Heart left ventricle (tissue), 16 donors: ENCODE results near the gene LRRC36. TPM values are rescaled to one million over a fixed set of nuclear protein-coding genes. Genes with fewer than 3 reads are reported as not detected.

Source experiments
- ATAC-seq, 4 donors: fragments of 200-7000 bp; cut with Tn5 transposase; one replicate each; pipeline ENCODE4 v1.9.1; 2020 to 2022; ENCODE audit warnings: moderate library complexity in 4 of 4, mild to moderate bottlenecking in 3 of 4, moderate number of reproducible peaks in 1 of 4
- DNase-seq, 5 donors: peaks; one replicate each; pipeline ENCODE4 v3.0.0-alpha.2; 2020
- H3K27ac ChIP-seq, 12 donors: fragments of 200-600 bp; sonication (generic) in 4 of 12; one replicate each; pipeline versions ENCODE4 v1.5.0 to v1.8.0; 2016 to 2022; ENCODE audit warnings: mild to moderate bottlenecking in 2 of 12
- H3K27me3 ChIP-seq, 9 donors: fragments of 200-600 bp; sonication (generic) in 2 of 9; one replicate each; pipeline versions ENCODE4 v1.5.1 to v1.8.0; 2016 to 2022; ENCODE audit warnings: mild to moderate bottlenecking in 3 of 9
- H3K36me3 ChIP-seq, 9 donors: fragments of 200-600 bp; sonication (generic) in 2 of 9; one replicate each; pipeline versions ENCODE4 v1.5.0 to v1.8.0; 2018 to 2022; ENCODE audit warnings: mild to moderate bottlenecking in 2 of 9
- H3K4me1 ChIP-seq, 12 donors: fragments of 200-600 bp; sonication (generic) in 4 of 12; one replicate each; pipeline versions ENCODE4 v1.5.0 to v1.8.0; 2016 to 2022; ENCODE audit warnings: mild to moderate bottlenecking in 3 of 12
- H3K4me3 ChIP-seq, 12 donors: fragments of 200-600 bp; sonication (generic) in 4 of 12; one replicate each; pipeline versions ENCODE4 v1.5.0 to v1.8.0; 2017 to 2022; ENCODE audit warnings: mild to moderate bottlenecking in 9 of 12, moderate library complexity in 4 of 12
- H3K9me3 ChIP-seq, 12 donors: fragments of 200-600 bp; sonication (generic) in 4 of 12; one replicate each; pipeline versions ENCODE4 v1.5.0 to v1.8.0; 2016 to 2022; ENCODE audit warnings: mild to moderate bottlenecking in 1 of 12
- CTCF ChIP-seq, 12 donors: fragments of 200-600 bp; sonication (generic) in 4 of 12; IDR thresholded peaks; one replicate each; pipeline versions ENCODE4 v1.5.0 to v1.8.0; 2018 to 2022; ENCODE audit warnings: antibody characterized with exemption in 12 of 12, mild to moderate bottlenecking in 5 of 12
- POLR2A ChIP-seq, 2 donors: fragments of 450-650 bp; IDR thresholded peaks; one replicate each; pipeline ENCODE4 v1.6.1; 2017; ENCODE audit warnings: antibody characterized with exemption in 2 of 2, mild to moderate bottlenecking in 2 of 2, moderate library complexity in 2 of 2
- WGBS, 4 donors: extraction: QIAGEN DNeasy Blood & Tissue Kit in 2 of 4; methylation state at CpG; one replicate each; pipeline versions ENCODE4 v1.1.5 to v1.1.7; 2013 to 2018; 5-methylcytosine and 5-hydroxymethylcytosine counted together
- intact Hi-C, 10 donors: fragments of 100-400 bp; cut with DNase I; formaldehyde crosslinking; loops; one replicate each; pipeline versions ENCODE4 v1.11.1 to v1.14.2; 2022
- polyA plus RNA-seq, 2 donors: library from polyadenylated mRNA; stranded (reverse); fragments of 200-250 nt; gene quantifications; one replicate each; pipeline ENCODE4 v1.2.3, GENCODE V29; 2013
- total RNA-seq, 9 donors: library from RNA; depleted of rRNA in 2 of 9; stranded (reverse); fragments of >200 nt in 2 of 9; fragmentation: NEBNext Ultra II Directional in 3 of 9; extraction: Animal tissue kit (Norgen Biotek cat#: 25700) in 3 of 9; gene quantifications; one replicate each; pipeline versions ENCODE4 v1.1.0 to v1.2.4, GENCODE V29; 2016 to 2023
- donor health status: ischemic (EF 13 %, LVEDD 7.1; RV severe dilation, severe dysfunction).
- donor health status: healthy with polysubstance abuse.
- donor health status: DM: no; HTN: yes; CAD: no.
- donor health status: DM: no; HTN: no; CAD: no.
- donor health status: ischemic (EF 25% LVEDD 6.9; RV normal size, moderate dysfunction).
- donor health status: ischemic (EF 25% LVEDD 5.7; RV mildly dilated, moderate dysfunction).
- donor health status: healthy.
- donor health status: DM: yes; HTN: yes; CAD: no.
- donor health status: ischemic (EF 35%, LVEDD 5.7; RV mildly dilated, moderate dysfunction).
- donor health status: nonischemic (EF 11% LVEDD 7.7; RV severe dilation, severe dysfunction).
- donor health status: DM: yes; HTN: yes; CAD: no.
- donor health status: PGD.
- donor health status: ischemic (EF 29% LVEDD 5.4; RV normal size, mild dysfunction).
- donor health status: nonischemic (EF 23%, LVEDD 6.1; RV moderate dilation, normal function).

Gene LRRC36
- total and polyA plus RNA-seq, 11 donors: 0.15 to 0.42 (median 0.27) TPM; not detected in 8

DNA sequence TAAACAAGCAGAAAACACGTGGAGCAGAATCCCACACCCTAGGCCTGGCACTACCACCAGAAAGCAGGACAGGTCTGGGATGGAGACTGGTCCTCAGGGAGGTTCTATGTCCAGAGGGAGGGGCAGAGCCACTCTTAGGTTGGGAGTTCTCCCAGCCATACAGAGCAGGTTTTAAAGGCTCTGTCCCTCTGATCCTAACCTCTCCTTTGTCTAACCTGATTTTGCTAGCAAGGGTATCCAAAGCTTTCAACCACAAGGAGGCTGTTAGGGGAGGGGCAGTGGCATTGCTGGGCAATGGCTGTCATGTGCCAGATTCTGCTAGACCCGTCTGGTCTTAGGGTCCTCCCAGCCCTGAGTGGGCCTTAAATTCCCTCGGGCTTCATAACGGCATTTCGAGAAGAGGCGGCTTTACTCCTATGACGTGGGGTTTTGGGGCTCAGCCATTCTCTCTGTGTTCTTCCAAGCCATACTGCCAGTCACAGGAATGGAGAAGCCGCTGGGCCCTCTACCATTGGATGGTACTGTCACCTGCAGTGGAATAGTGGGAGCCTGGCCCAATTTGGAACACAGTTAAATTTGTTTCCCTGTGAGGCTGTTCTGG, 61.0 kb downstream of the LRRC36 start:
- DNase-seq (no peak), ATAC-seq (no peak)
- Histone ChIP-seq H3K9me3 (no peaks in the 10 kb centered on the region), H3K27ac (no peak overlapping the region), H3K4me3 (no peak overlapping the region), H3K4me1 (peaks cover 0 to 27% (median 7%) of the 10 kb centered on the region in 12 donors), H3K36me3 (no peaks in the 10 kb centered on the region), H3K27me3 (peaks cover 0 to 2% (median 0%) of the 10 kb centered on the region in 9 donors)
- TF ChIP-seq CTCF (IDR thresholded peaks at IDR 0.05) (no peak), POLR2A (IDR thresholded peaks at IDR 0.05) (no peak)
- 78 to 91% (median 85%) methylated on average over 8 of the region's 8 CpGs for WGBS, 4 donors
- intact Hi-C loops: no loop called here

- Histone ChIP-seq H3K27me3 (peaks cover 0 to 8% (median 0%) of the 10 kb centered on the region in 9 donors), H3K4me1 (peaks cover 0 to 34% (median 11%) of the 10 kb centered on the region in 12 donors), H3K4me3 (no peak overlapping the region), H3K36me3 (no peaks in the 10 kb centered on the region), H3K9me3 (no peaks in the 10 kb centered on the region), H3K27ac (no peak overlapping the region)
- 91 to 96% (median 92%) methylated on average over 8 of the region's 8 CpGs for WGBS, 4 donors
- intact Hi-C loops: no loop called here
- no peak for ATAC-seq
- TF ChIP-seq CTCF (IDR thresholded peaks at IDR 0.05) (no peak), POLR2A (IDR thresholded peaks at IDR 0.05) (no peak)
- DNase-seq: no peak
Measured at GRCh38 chr16:67388191-67388590, 61.6 kb downstream of the LRRC36 start.

- no peak for ATAC-seq
- intact Hi-C loops: no loop called here
- TF ChIP-seq POLR2A (IDR thresholded peaks at IDR 0.05) (no peak), CTCF (IDR thresholded peaks at IDR 0.05) (no peak)
- no peak for DNase-seq
- no peaks in the 10 kb centered on the region for H3K9me3 ChIP-seq
- no peak overlapping the region for H3K4me3 ChIP-seq
- H3K27me3 ChIP-seq: peaks cover 0 to 11% (median 0%) of the 10 kb centered on the region in 9 donors
- H3K27ac ChIP-seq: no peak overlapping the region
- H3K36me3 ChIP-seq: no peaks in the 10 kb centered on the region
- H3K4me1 ChIP-seq: peaks cover 0 to 38% (median 14%) of the 10 kb centered on the region in 12 donors
- WGBS, 4 donors: 92 to 100% (median 95%) methylated on average over 2 of the region's 2 CpGs
Measured at GRCh38 chr16:67388591-67388990, 62.0 kb downstream of the LRRC36 start.

- TF ChIP-seq CTCF (IDR thresholded peaks at IDR 0.05) (no peak), POLR2A (IDR thresholded peaks at IDR 0.05) (no peak)
- ATAC-seq (peak in 2 of 4 donors; percentile 12 to 27), DNase-seq (peak in 3 of 5 donors; percentile 44 to 70 (median 54))
- Histone ChIP-seq H3K36me3 (no peaks in the 10 kb centered on the region), H3K9me3 (no peaks in the 10 kb centered on the region), H3K4me1 (peaks cover 0 to 53% (median 25%) of the 10 kb centered on the region in 12 donors), H3K27me3 (peaks cover 0 to 21% (median 5%) of the 10 kb centered on the region in 9 donors), H3K4me3 (no peak overlapping the region), H3K27ac (no peak overlapping the region)
- WGBS, 4 donors: 84 to 90% (median 86%) methylated on average over 26 to 27 of the region's 27 CpGs
- intact Hi-C loops: loop anchor here in 6 of 10 donors (10.0 kb wide), 3 partner anchors 45 to 125 kb away; no protein-coding TSS in a partner anchor
Measured at GRCh38 chr16:67389911-67390815, 63.5 kb downstream of the LRRC36 start.
